GM12878 (cell line): Measurements from ENCODE around the gene STEAP3.

ENCODE experiments used
- CHD1 ChIP-seq: IDR thresholded peaks from 2 replicates; pipeline ENCODE4 v1.6.1; 2012; ENCODE audit warnings: low read depth, low read length, improper control_type of control experiment
- IKZF1 ChIP-seq: fragments of 450-650 bp; conservative IDR thresholded peaks from 2 replicates; pipeline ENCODE4 v1.6.1; 2017; ENCODE audit warnings: antibody characterized with exemption, mild to moderate bottlenecking
- ZBED1 ChIP-seq: IDR thresholded peaks from 2 replicates; pipeline ENCODE4 v1.6.1; 2016; ENCODE audit warnings: borderline replicate concordance

DNA sequence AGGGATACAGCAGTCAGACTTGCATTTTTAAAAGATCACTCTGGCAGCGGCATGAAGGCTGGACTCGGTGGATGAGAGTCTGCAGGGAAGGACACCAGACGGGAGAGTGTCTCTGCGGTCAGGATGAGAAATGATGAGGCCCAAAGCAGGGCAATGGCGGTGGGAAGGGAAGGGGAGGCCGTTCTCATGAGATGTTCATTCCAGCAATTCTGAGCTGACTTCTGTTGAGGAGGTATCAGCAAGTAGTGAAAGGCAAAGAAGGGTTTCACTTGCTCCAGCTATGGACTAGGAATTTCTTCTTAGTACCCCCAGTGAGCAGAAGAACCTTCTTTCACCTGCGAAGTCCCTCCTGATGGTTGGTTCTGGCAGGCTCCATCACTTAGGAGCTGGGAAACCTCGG is 63.0 kb downstream of the STEAP3 start:
- TF ChIP-seq IKZF1: no peak
- no peak for TF ChIP-seq CHD1
- no peak for TF ChIP-seq ZBED1
